ENCODE data around the gene APOLD1. TPM values are rescaled to one million over a fixed set of nuclear protein-coding genes. Genes with fewer than 3 reads are reported as not detected.

Gene APOLD1
- total RNA-seq, 1 experiment from 2014 or later = 5.3 TPM

DNA sequence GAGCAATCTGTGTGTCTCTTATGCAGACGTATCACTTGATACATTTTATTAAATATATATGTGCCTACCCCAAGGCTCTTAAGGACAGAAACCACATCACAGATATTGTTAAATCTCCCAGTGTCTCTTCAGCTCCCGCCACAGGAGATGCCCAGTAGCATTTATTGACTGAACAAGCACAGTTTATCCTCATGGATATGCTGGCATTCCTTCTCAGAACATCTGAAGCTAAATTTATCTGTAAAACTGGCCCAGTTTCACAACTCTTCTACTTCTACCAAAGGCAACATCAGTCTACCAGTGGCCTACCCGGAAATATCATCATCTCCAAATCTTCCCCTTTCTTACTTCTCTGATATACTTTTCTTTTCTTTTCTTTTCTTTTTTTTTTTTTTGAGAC is 10.7 kb downstream of the APOLD1 start:
- CTCF ChIA-PET = interaction anchor here (0.7 kb wide), 1 partner anchor 179 kb away, joined by 3 read pairs; no protein-coding TSS in a partner anchor
- TF ChIP-seq, protein P1, sequence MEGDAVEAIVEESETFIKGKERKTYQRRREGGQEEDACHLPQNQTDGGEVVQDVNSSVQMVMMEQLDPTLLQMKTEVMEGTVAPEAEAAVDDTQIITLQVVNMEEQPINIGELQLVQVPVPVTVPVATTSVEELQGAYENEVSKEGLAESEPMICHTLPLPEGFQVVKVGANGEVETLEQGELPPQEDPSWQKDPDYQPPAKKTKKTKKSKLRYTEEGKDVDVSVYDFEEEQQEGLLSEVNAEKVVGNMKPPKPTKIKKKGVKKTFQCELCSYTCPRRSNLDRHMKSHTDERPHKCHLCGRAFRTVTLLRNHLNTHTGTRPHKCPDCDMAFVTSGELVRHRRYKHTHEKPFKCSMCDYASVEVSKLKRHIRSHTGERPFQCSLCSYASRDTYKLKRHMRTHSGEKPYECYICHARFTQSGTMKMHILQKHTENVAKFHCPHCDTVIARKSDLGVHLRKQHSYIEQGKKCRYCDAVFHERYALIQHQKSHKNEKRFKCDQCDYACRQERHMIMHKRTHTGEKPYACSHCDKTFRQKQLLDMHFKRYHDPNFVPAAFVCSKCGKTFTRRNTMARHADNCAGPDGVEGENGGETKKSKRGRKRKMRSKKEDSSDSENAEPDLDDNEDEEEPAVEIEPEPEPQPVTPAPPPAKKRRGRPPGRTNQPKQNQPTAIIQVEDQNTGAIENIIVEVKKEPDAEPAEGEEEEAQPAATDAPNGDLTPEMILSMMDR (IDR thresholded peaks at IDR 0.05; ENCODE audit: unreplicated experiment) = no peak
- Mint-ChIP-seq H3K36me3 (ENCODE audit: insufficient read depth, unreplicated experiment) (peaks cover 7% of the 10 kb centered on the region), H3K27ac (ENCODE audit: unreplicated experiment) (no peak overlapping the region), H3K27me3 (ENCODE audit: unreplicated experiment) (no peaks in the 10 kb centered on the region), H3K4me3 (ENCODE audit: low read depth, unreplicated experiment) (no peak overlapping the region), H3K4me1 (ENCODE audit: low read depth, unreplicated experiment) (peaks cover 53% of the 10 kb centered on the region), H3K9me3 (ENCODE audit: low read depth, unreplicated experiment) (peaks cover 4% of the 10 kb centered on the region)
- DNase-seq = no peak
- intact Hi-C loops (cut with micrococcal nuclease; ENCODE audit: unreplicated experiment) = no loop called here
- BruUV-seq (replicated peaks) = no TSS peak

- peaks cover 4% of the 10 kb centered on the region for H3K9me3 Mint-ChIP-seq (ENCODE audit: low read depth, unreplicated experiment)
- intact Hi-C loops (cut with micrococcal nuclease; ENCODE audit: unreplicated experiment) = no loop called here
- no peak for DNase-seq
- CTCF ChIA-PET = no interaction called here
- H3K27me3 Mint-ChIP-seq (ENCODE audit: unreplicated experiment) = no peaks in the 10 kb centered on the region
- TF ChIP-seq, protein P1 (IDR thresholded peaks at IDR 0.05; ENCODE audit: unreplicated experiment) = no peak
- H3K4me3 Mint-ChIP-seq (ENCODE audit: low read depth, unreplicated experiment) = no peak overlapping the region
- H3K27ac Mint-ChIP-seq (ENCODE audit: unreplicated experiment) = peak overlapping the region; percentile 26
- no TSS peak for BruUV-seq (replicated peaks)
- peaks cover 53% of the 10 kb centered on the region for H3K4me1 Mint-ChIP-seq (ENCODE audit: low read depth, unreplicated experiment)
- peaks cover 9% of the 10 kb centered on the region for H3K36me3 Mint-ChIP-seq (ENCODE audit: insufficient read depth, unreplicated experiment)
Observed at GRCh38 chr12:12796928-12797793, 11.7 kb downstream of the APOLD1 start.

- peaks cover 16% of the 10 kb centered on the region for H3K36me3 Mint-ChIP-seq (ENCODE audit: insufficient read depth, unreplicated experiment)
- H3K9me3 Mint-ChIP-seq (ENCODE audit: low read depth, unreplicated experiment) = peaks cover 4% of the 10 kb centered on the region
- no peaks in the 10 kb centered on the region for H3K27me3 Mint-ChIP-seq (ENCODE audit: unreplicated experiment)
- peaks cover 55% of the 10 kb centered on the region for H3K4me1 Mint-ChIP-seq (ENCODE audit: low read depth, unreplicated experiment)
- TF ChIP-seq, protein P1 (IDR thresholded peaks at IDR 0.05; ENCODE audit: unreplicated experiment) = no peak
- no TSS peak for BruUV-seq (replicated peaks)
- intact Hi-C loops (cut with micrococcal nuclease; ENCODE audit: unreplicated experiment) = no loop called here
- no peak for DNase-seq
- H3K4me3 Mint-ChIP-seq (ENCODE audit: low read depth, unreplicated experiment) = no peak overlapping the region
- CTCF ChIA-PET = no interaction called here
- peak overlapping the region; percentile 26 for H3K27ac Mint-ChIP-seq (ENCODE audit: unreplicated experiment)
Observed at GRCh38 chr12:12797794-12798152, 12.3 kb downstream of the APOLD1 start.

GRCh38 chr12:12798480-12798879 is 13.0 kb downstream of the APOLD1 start:
- peaks cover 4% of the 10 kb centered on the region for H3K9me3 Mint-ChIP-seq (ENCODE audit: low read depth, unreplicated experiment)
- TF ChIP-seq, protein P1 (IDR thresholded peaks at IDR 0.05; ENCODE audit: unreplicated experiment) = no peak
- intact Hi-C loops (cut with micrococcal nuclease; ENCODE audit: unreplicated experiment) = no loop called here
- no TSS peak for BruUV-seq (replicated peaks)
- H3K27me3 Mint-ChIP-seq (ENCODE audit: unreplicated experiment) = no peaks in the 10 kb centered on the region
- peaks cover 61% of the 10 kb centered on the region for H3K4me1 Mint-ChIP-seq (ENCODE audit: low read depth, unreplicated experiment)
- no peak overlapping the region for H3K4me3 Mint-ChIP-seq (ENCODE audit: low read depth, unreplicated experiment)
- DNase-seq = no peak
- CTCF ChIA-PET = interaction anchor here (0.8 kb wide), 1 partner anchor 133 kb away, joined by 3 read pairs; no protein-coding TSS in a partner anchor
- H3K36me3 Mint-ChIP-seq (ENCODE audit: insufficient read depth, unreplicated experiment) = peaks cover 22% of the 10 kb centered on the region
- no peak overlapping the region for H3K27ac Mint-ChIP-seq (ENCODE audit: unreplicated experiment)

All from Calu3 (cell line).